WTC11 (cell line): ENCODE measurements around the gene RIOX2. TPM values are rescaled to one million over a fixed set of nuclear protein-coding genes. Genes with fewer than 3 reads are reported as not detected.

ENCODE experiments used
- ATAC-seq: fragments of 200-7000 bp; cut with Tn5 transposase; 2 replicates; pipeline ENCODE4 v1.10.0; 2021; ENCODE audit warnings: mild to moderate bottlenecking, moderate library complexity
- CTCF ChIA-PET: fragments of 300-600 bp; sonication (Branson Sonifier 250); formaldehyde crosslinking; loops from one replicate; lab custom pipeline; 2021; ENCODE audit warnings: antibody characterized with exemption; lab: Charles Lee
- POLR2A ChIA-PET: fragments of 350-600 bp; sonication (Branson Sonifier 250); formaldehyde crosslinking; loops from one replicate; lab custom pipeline; 2021; ENCODE audit warnings: antibody characterized with exemption; lab: Charles Lee
- DNase-seq: peaks from one replicate; pipeline ENCODE4 v3.0.0; 2021; ENCODE audit warnings: low spot score
- H3K27ac Mint-ChIP-seq: 2 replicates; pipeline ENCODE4 v1.8.0; 2021; ENCODE audit warnings: mixed read lengths
- H3K27me3 Mint-ChIP-seq: 2 replicates; pipeline ENCODE4 v1.8.0; 2021; ENCODE audit warnings: low read depth, mild to moderate bottlenecking, moderate library complexity, mixed read lengths
- H3K36me3 Mint-ChIP-seq: 2 replicates; pipeline ENCODE4 v1.8.0; 2021; ENCODE audit warnings: mixed read lengths
- H3K4me1 Mint-ChIP-seq: 2 replicates; pipeline ENCODE4 v1.8.0; 2022; ENCODE audit warnings: mixed read lengths
- H3K4me3 Mint-ChIP-seq: 2 replicates; pipeline ENCODE4 v1.8.0; 2021; ENCODE audit warnings: mild to moderate bottlenecking, moderate library complexity, mixed read lengths
- H3K9me3 Mint-ChIP-seq: 2 replicates; pipeline ENCODE4 v1.8.0; 2021; ENCODE audit warnings: mixed read lengths
- ELF4 ChIP-seq: sonication (generic); formaldehyde crosslinking; IDR thresholded peaks from 2 replicates; pipeline ENCODE4 v1.8.1; 2022; ENCODE audit warnings: low read depth, mild to moderate bottlenecking, moderate library complexity, missing genetic modification reagents
- EMX1 ChIP-seq: fragments of 250-450 bp; sonication (Bioruptor Pico); IDR thresholded peaks from 2 replicates; pipeline ENCODE4 v1.8.0; 2021; ENCODE audit warnings: mild to moderate bottlenecking
- ESRRA ChIP-seq: sonication (generic); formaldehyde crosslinking; IDR thresholded peaks from 2 replicates; pipeline ENCODE4 v1.8.1; 2022; ENCODE audit warnings: mild to moderate bottlenecking, missing genetic modification reagents, borderline replicate concordance
- ETV6 ChIP-seq: sonication (generic); formaldehyde crosslinking; IDR thresholded peaks from 2 replicates; pipeline ENCODE4 v1.8.1; 2022; ENCODE audit warnings: mild to moderate bottlenecking, missing genetic modification reagents
- FOXP1 ChIP-seq: sonication (generic); formaldehyde crosslinking; IDR thresholded peaks from 2 replicates; pipeline ENCODE4 v1.8.0; 2022; ENCODE audit warnings: missing genetic modification reagents, mild to moderate bottlenecking, moderate library complexity, borderline replicate concordance
- FOXP4 ChIP-seq: sonication (generic); formaldehyde crosslinking; IDR thresholded peaks from 2 replicates; pipeline ENCODE4 v1.8.0; 2022; ENCODE audit warnings: mild to moderate bottlenecking, missing genetic modification reagents
- GRHL2 ChIP-seq: fragments of 250-450 bp; sonication (Bioruptor Pico); IDR thresholded peaks from 2 replicates; pipeline ENCODE4 v1.8.0; 2022; ENCODE audit warnings: mild to moderate bottlenecking, moderate library complexity; ENCODE audit not compliant: insufficient replicate concordance, severe bottlenecking
- GTF2I ChIP-seq: fragments of 250-450 bp; sonication (Bioruptor Pico); conservative IDR thresholded peaks from 2 replicates; pipeline ENCODE4 v1.4.0; 2021; ENCODE audit warnings: mild to moderate bottlenecking
- JUN ChIP-seq: sonication (generic); formaldehyde crosslinking; IDR thresholded peaks from 2 replicates; pipeline ENCODE4 v1.8.0; 2023; ENCODE audit warnings: mild to moderate bottlenecking, missing genetic modification reagents
- MAX ChIP-seq: sonication (generic); formaldehyde crosslinking; IDR thresholded peaks from 2 replicates; pipeline ENCODE4 v1.8.0; 2022; ENCODE audit warnings: mild to moderate bottlenecking, missing genetic modification reagents
- NFATC4 ChIP-seq: fragments of 250-450 bp; sonication (Bioruptor Pico); IDR thresholded peaks from 2 replicates; pipeline ENCODE4 v1.9.0; 2021; ENCODE audit warnings: mild to moderate bottlenecking
- NFE2L1 ChIP-seq: sonication (generic); formaldehyde crosslinking; IDR thresholded peaks from 2 replicates; pipeline ENCODE4 v1.8.1; 2023; ENCODE audit warnings: missing genetic modification reagents
- NFYB ChIP-seq: sonication (generic); formaldehyde crosslinking; conservative IDR thresholded peaks from 2 replicates; pipeline ENCODE4 v1.8.0; 2022; ENCODE audit warnings: low read depth, missing genetic modification reagents
- NR1H2 ChIP-seq: sonication (generic); formaldehyde crosslinking; IDR thresholded peaks from 2 replicates; pipeline ENCODE4 v1.9.0; 2021; ENCODE audit warnings: mild to moderate bottlenecking, moderate library complexity, missing genetic modification reagents
- PREB ChIP-seq: sonication (generic); formaldehyde crosslinking; IDR thresholded peaks from 2 replicates; pipeline ENCODE4 v1.8.1; 2022; ENCODE audit warnings: mild to moderate bottlenecking, missing genetic modification reagents, moderate library complexity, borderline replicate concordance
- SMAD4 ChIP-seq: sonication (generic); formaldehyde crosslinking; IDR thresholded peaks from 2 replicates; pipeline ENCODE4 v1.8.0; 2022; ENCODE audit warnings: mild to moderate bottlenecking, missing genetic modification reagents
- TEAD1 ChIP-seq: sonication (generic); formaldehyde crosslinking; IDR thresholded peaks from 2 replicates; pipeline ENCODE4 v1.8.0; 2022; ENCODE audit warnings: mild to moderate bottlenecking, missing genetic modification reagents
- ZNF121 ChIP-seq: sonication (generic); formaldehyde crosslinking; IDR thresholded peaks from 2 replicates; pipeline ENCODE4 v1.8.0; 2023; ENCODE audit warnings: missing genetic modification reagents
- ZNF219 ChIP-seq: sonication (generic); formaldehyde crosslinking; IDR thresholded peaks from 2 replicates; pipeline ENCODE4 v1.8.0; 2023; ENCODE audit warnings: missing genetic modification reagents, mild to moderate bottlenecking, borderline replicate concordance
- ZNF232 ChIP-seq: sonication (generic); formaldehyde crosslinking; IDR thresholded peaks from 2 replicates; pipeline ENCODE4 v1.8.0; 2022; ENCODE audit warnings: mild to moderate bottlenecking, missing genetic modification reagents
- ZNF263 ChIP-seq: sonication (generic); formaldehyde crosslinking; IDR thresholded peaks from 2 replicates; pipeline ENCODE4 v1.8.1; 2022; ENCODE audit warnings: low read depth, mild to moderate bottlenecking, moderate library complexity, missing genetic modification reagents
- ZNF396 ChIP-seq: fragments of 250-450 bp; sonication (Bioruptor Pico); IDR thresholded peaks from 2 replicates; pipeline ENCODE4 v1.8.0; 2021; ENCODE audit warnings: mild to moderate bottlenecking, moderate library complexity, borderline replicate concordance
- ZNF416 ChIP-seq: fragments of 250-450 bp; sonication (Bioruptor Pico); IDR thresholded peaks from 2 replicates; pipeline ENCODE4 v1.9.0; 2021; ENCODE audit warnings: mild to moderate bottlenecking, inconsistent platforms
- ZNF425 ChIP-seq: fragments of 250-450 bp; sonication (Bioruptor Pico); conservative IDR thresholded peaks from 2 replicates; pipeline ENCODE4 v1.9.0; 2021; ENCODE audit warnings: mild to moderate bottlenecking
- total RNA-seq: library from RNA; stranded (reverse); gene quantifications from 3 replicates; pipeline ENCODE4 v1.2.3, GENCODE V29; 2021
- TF ChIP-seq, protein P1 (sequence below): sonication (generic); formaldehyde crosslinking; IDR thresholded peaks from 2 replicates; pipeline ENCODE4 v1.8.0; 2022; ENCODE audit warnings: mild to moderate bottlenecking, missing genetic modification reagents

RIOX2 gene
- total RNA-seq, 1 experiment from 2014 or later = 11.0 TPM

DNA sequence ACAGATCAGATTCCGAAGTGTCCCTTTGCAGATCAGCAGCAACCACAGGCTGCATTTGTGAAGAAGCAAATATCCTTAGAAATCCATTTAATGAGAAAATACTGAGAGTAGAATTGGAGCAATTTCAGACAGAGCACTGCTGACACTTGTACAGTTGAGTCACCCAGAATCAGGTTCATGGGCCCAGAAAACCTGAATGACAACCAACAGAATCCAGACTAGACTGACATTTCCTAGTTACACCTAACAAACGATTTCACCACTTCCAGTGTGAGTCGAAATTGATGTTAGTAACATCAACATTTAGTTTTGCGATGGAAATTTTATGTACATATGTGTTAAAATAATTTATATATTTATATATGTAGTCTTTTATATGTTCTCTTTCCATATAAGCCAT, 46.1 kb upstream of the RIOX2 start:
- no peak for TF ChIP-seq NFATC4 (CRISPR knock-in tag)
- TF ChIP-seq ZNF416 = no peak
- CTCF ChIA-PET = no interaction called here
- Mint-ChIP-seq H3K36me3 (no peaks in the 10 kb centered on the region), H3K27ac (no peak overlapping the region), H3K4me3 (no peak overlapping the region), H3K4me1 (peaks cover 4% of the 10 kb centered on the region), H3K27me3 (no peaks in the 10 kb centered on the region), H3K9me3 (no peaks in the 10 kb centered on the region)
- DNase-seq (no peak), ATAC-seq (no peak)
- POLR2A ChIA-PET = no interaction called here

GRCh38 chr3:98014268-98014585, 42.0 kb upstream of the RIOX2 start:
- Mint-ChIP-seq H3K9me3 (peaks cover 6% of the 10 kb centered on the region), H3K4me1 (no peaks in the 10 kb centered on the region), H3K4me3 (no peak overlapping the region), H3K27ac (no peak overlapping the region), H3K36me3 (no peaks in the 10 kb centered on the region)
- POLR2A ChIA-PET = no interaction called here
- no peak for DNase-seq
- CTCF ChIA-PET = interaction anchor here (5.1 kb wide), 1 partner anchor 9 kb away, joined by 23 read pairs; no protein-coding TSS in a partner anchor
- TF ChIP-seq NFYB (CRISPR knock-in tag) (no peak), ZNF219 (CRISPR knock-in tag) (no peak), JUN (CRISPR knock-in tag) (no peak), ESRRA (CRISPR knock-in tag) (no peak), ZNF425 (CRISPR knock-in tag) (no peak), ZNF396 (no peak), GRHL2 (CRISPR knock-in tag) (no peak), MAX (CRISPR knock-in tag) (no peak), FOXP4 (CRISPR knock-in tag) (no peak), NR1H2 (CRISPR knock-in tag) (no peak), ZNF232 (CRISPR knock-in tag) (no peak), SMAD4 (no peak), GTF2I (CRISPR knock-in tag) (no peak), ZNF263 (CRISPR knock-in tag) (no peak), ZNF121 (no peak)
- TF ChIP-seq, protein P1, sequence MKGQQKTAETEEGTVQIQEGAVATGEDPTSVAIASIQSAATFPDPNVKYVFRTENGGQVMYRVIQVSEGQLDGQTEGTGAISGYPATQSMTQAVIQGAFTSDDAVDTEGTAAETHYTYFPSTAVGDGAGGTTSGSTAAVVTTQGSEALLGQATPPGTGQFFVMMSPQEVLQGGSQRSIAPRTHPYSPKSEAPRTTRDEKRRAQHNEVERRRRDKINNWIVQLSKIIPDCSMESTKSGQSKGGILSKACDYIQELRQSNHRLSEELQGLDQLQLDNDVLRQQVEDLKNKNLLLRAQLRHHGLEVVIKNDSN (CRISPR knock-in tag) = no peak
- TF ChIP-seq, all 79 proteins: peak for 0
- H3K27me3 Mint-ChIP-seq = no peaks in the 10 kb centered on the region
- ATAC-seq = no peak

GRCh38 chr3:98013411-98014267, 41.4 kb upstream of the RIOX2 start:
- no peaks in the 10 kb centered on the region for H3K27me3 Mint-ChIP-seq
- CTCF ChIA-PET = interaction anchor here (5.1 kb wide), 1 partner anchor 10 kb away, joined by 23 read pairs; no protein-coding TSS in a partner anchor
- H3K36me3 Mint-ChIP-seq = no peaks in the 10 kb centered on the region
- no peaks in the 10 kb centered on the region for H3K4me1 Mint-ChIP-seq
- H3K4me3 Mint-ChIP-seq = no peak overlapping the region
- ATAC-seq (peak; percentile 38; the same call in 1 of the 2 replicates), DNase-seq (no peak)
- no peak overlapping the region for H3K27ac Mint-ChIP-seq
- peaks cover 6% of the 10 kb centered on the region for H3K9me3 Mint-ChIP-seq
- POLR2A ChIA-PET = no interaction called here
- no peak for TF ChIP-seq ETV6 (CRISPR knock-in tag)
- no peak for TF ChIP-seq EMX1
- no peak for TF ChIP-seq ZNF425 (CRISPR knock-in tag)
- TF ChIP-seq FOXP1 (CRISPR knock-in tag) = no peak
- TF ChIP-seq PREB (CRISPR knock-in tag) = no peak
- no peak for TF ChIP-seq NR1H2 (CRISPR knock-in tag)
- TF ChIP-seq ELF4 (CRISPR knock-in tag) = no peak
- no peak for TF ChIP-seq NFE2L1 (CRISPR knock-in tag)
- no peak for TF ChIP-seq TEAD1 (CRISPR knock-in tag)
